ENCODE results near the gene CCDC87. TPM values are rescaled to one million over a fixed set of nuclear protein-coding genes. Genes with fewer than 3 reads are reported as not detected.
A peak's percentile ranks its signal among the peaks of the same experiment; 100 is the strongest.

CCDC87 gene
- total and polyA plus RNA-seq, 8 donors: 0.07 to 0.44 (median 0.11) TPM

DNA sequence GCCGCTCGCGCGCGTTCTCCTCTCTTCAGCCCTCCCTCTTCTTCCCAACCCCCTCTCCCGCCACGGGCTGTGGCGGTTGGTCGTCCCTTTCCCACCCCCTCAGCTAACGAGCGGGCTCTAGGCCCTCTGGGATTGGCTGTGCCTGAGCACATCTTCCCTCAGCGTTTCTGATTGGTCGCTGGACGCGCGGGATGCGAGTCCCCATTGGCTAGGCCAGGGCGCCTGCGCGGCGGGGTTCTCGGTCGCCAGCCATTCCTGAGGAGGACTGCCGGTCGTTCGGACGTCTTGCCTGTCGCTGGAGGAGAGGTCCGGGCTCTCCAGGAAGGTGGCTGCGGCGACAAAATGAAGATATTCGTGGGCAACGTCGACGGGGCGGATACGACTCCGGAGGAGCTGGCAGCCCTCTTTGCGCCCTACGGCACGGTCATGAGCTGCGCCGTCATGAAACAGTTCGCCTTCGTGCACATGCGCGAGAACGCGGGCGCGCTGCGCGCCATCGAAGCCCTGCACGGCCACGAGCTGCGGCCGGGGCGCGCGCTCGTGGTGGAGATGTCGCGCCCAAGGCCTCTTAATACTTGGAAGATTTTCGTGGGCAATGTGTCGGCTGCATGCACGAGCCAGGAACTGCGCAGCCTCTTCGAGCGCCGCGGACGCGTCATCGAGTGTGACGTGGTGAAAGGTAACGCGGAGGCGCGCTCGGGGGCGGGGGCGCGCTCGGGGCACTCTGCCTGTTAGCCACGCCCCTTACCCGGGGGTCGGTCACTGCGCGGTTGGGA is 23.7 kb upstream of the CCDC87 start, which contains the start of gene RBM14:
TSS of gene RBM14 (plus strand) at position 252 of the 776 bp plus-strand sequence. CDS start at position 343, 91 bp downstream.
- Histone ChIP-seq H3K36me3 (peaks cover 0 to 2% of the 10 kb centered on the region in 2 donors), H3K9me3 (no peaks in the 10 kb centered on the region), H3K4me3 (peak within 1 kb of the TSS; percentile 86 to 90), H3K27me3 (no peaks in the 10 kb centered on the region), H3K4me1 (peaks cover 10 to 50% of the 10 kb centered on the region in 2 donors), H3K27ac (peak within 1 kb of the TSS; percentile 93 to 98)
- TF ChIP-seq, protein P1, sequence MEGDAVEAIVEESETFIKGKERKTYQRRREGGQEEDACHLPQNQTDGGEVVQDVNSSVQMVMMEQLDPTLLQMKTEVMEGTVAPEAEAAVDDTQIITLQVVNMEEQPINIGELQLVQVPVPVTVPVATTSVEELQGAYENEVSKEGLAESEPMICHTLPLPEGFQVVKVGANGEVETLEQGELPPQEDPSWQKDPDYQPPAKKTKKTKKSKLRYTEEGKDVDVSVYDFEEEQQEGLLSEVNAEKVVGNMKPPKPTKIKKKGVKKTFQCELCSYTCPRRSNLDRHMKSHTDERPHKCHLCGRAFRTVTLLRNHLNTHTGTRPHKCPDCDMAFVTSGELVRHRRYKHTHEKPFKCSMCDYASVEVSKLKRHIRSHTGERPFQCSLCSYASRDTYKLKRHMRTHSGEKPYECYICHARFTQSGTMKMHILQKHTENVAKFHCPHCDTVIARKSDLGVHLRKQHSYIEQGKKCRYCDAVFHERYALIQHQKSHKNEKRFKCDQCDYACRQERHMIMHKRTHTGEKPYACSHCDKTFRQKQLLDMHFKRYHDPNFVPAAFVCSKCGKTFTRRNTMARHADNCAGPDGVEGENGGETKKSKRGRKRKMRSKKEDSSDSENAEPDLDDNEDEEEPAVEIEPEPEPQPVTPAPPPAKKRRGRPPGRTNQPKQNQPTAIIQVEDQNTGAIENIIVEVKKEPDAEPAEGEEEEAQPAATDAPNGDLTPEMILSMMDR (IDR thresholded peaks at IDR 0.05): no peak
- DNase-seq (peak; percentile 98 to 100 (median 98)), ATAC-seq (peak; percentile 95)
- intact Hi-C loops (cut with DNase I): no loop called here

DNA sequence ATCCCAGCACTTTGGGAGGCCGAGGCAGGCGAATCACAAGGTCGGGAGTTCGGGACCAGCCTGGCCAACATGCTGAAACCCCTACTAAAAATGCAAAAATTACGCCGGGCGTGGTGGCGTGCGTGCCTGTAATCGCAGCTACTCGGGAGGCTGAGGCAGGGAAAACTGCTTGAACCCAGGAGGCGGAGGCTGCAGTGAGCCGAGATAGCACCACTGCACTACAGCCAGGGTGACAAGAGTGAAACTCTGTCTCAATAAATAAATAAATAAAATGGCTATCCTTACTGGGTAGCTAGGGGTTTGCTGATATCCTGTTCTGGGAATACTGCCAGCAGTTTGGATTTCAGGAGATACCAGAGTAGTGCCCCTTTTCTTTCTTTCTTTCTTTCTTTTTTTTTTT is 21.2 kb upstream of the CCDC87 start:
- no peak for ATAC-seq

DNA sequence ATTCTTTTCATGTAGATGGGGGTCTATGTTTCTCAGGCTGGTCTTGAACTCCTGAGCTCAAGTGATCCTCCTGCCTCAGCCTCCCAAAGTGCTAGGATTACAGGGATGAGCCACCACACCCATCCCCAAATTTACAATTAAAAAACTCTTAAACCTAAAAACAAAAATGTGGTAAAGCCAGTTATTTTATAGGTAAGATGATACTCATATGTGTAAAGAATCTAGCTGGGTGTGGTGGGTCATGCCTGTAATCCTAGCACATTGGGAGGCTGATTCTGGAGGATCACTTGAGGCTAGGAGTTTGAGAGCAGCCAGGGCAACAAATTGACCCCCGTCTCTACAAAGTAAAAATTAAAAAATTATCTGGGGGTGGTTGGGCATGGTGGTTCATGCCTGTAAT is 19.6 kb upstream of the CCDC87 start:
- intact Hi-C loops (cut with DNase I): no loop called here
- no peaks in the 10 kb centered on the region for H3K9me3 ChIP-seq
- H3K27ac ChIP-seq: no peak overlapping the region
- H3K27me3 ChIP-seq: no peaks in the 10 kb centered on the region
- no peaks in the 10 kb centered on the region for H3K36me3 ChIP-seq
- no peak overlapping the region for H3K4me3 ChIP-seq
- H3K4me1 ChIP-seq: peaks cover 0 to 18% of the 10 kb centered on the region in 2 donors
- no peak for ATAC-seq
- no peak for DNase-seq
- TF ChIP-seq, protein P1 (IDR thresholded peaks at IDR 0.05): no peak

More for the DNA sequence above, 21.2 kb upstream of the CCDC87 start:
- TF ChIP-seq, protein P1 (IDR thresholded peaks at IDR 0.05): no peak
- Histone ChIP-seq H3K36me3 (no peaks in the 10 kb centered on the region), H3K4me1 (peaks cover 10 to 26% of the 10 kb centered on the region in 2 donors), H3K27ac (no peak overlapping the region), H3K9me3 (no peaks in the 10 kb centered on the region), H3K27me3 (no peaks in the 10 kb centered on the region), H3K4me3 (no peak overlapping the region)
- DNase-seq: peak in 2 of 4 donors; percentile 44 to 60
- intact Hi-C loops (cut with DNase I): no loop called here

DNA sequence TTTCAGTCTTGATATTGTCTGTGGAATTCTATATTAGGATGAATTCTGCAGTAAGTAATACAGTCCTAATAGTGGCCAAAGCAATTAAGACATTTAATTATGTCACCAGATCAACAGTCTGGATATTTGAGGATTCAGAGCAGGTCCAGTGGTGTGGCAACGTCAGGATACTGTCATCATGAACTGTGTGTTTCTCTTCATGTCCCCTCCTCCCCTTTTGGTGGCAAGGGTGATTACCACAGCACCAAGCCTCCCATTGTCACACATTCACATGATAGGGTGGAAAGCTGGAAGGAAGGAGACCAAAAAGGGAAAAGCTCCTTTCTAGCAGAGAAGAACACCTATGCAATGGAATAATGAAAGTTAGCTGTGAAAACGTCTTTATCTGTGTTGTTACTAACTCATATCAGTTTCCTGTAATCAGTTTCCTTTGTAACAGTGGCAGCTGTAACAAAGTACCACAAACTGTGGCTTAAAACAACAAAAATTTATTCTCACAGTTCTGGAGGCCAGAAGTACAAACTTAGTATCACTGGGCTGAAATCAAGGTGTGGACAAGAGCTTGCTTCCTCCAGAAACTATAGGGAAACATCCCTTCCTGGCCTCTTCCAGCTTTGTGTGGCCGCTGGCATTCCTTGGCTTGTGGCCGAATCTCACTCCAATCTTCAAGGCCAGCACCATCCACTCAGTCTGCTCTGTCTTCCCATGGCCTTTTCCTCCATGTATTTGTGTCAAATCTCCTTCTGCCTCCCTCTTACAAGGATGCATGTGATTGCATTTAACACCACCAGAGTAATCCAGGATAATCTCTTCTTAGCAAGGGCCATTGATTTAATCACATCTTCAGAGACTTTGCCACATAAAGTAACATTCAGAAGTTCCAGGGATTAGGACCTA is 17.1 kb upstream of the CCDC87 start:
- no peak overlapping the region for H3K4me3 ChIP-seq
- DNase-seq: no peak
- ATAC-seq: no peak
- H3K36me3 ChIP-seq: peaks cover 0 to 16% of the 10 kb centered on the region in 2 donors
- TF ChIP-seq, protein P1 (IDR thresholded peaks at IDR 0.05): no peak
- H3K27ac ChIP-seq: no peak overlapping the region
- intact Hi-C loops (cut with DNase I): no loop called here
- peaks cover 0 to 8% of the 10 kb centered on the region in 2 donors for H3K4me1 ChIP-seq
- no peaks in the 10 kb centered on the region for H3K9me3 ChIP-seq
- H3K27me3 ChIP-seq: no peaks in the 10 kb centered on the region
